ENCODE results near the gene RPS6KA2. TPM values are rescaled to one million over a fixed set of nuclear protein-coding genes. Genes with fewer than 3 reads are reported as not detected.

RPS6KA2 gene
- total RNA-seq, 4 donors from 2014 or later = 43.9 to 161 (median 82.7) TPM

GRCh38 chr6:166412911-166413384 is 214.1 kb downstream of the RPS6KA2 start:
- no peak for TF ChIP-seq CTCF (IDR thresholded peaks at IDR 0.05; ENCODE audit: low read depth)

- no peak for TF ChIP-seq CTCF (IDR thresholded peaks at IDR 0.05; ENCODE audit: low read depth)
These were observed 214.7 kb downstream of the RPS6KA2 start for GRCh38 chr6:166412156-166412910.

- TF ChIP-seq CTCF (IDR thresholded peaks at IDR 0.05; ENCODE audit: low read depth) = no peak
These were observed 215.3 kb downstream of the RPS6KA2 start for GRCh38 chr6:166411721-166412151.

GRCh38 chr6:166411271-166411670 is 215.8 kb downstream of the RPS6KA2 start:
- no peak for TF ChIP-seq CTCF (IDR thresholded peaks at IDR 0.05; ENCODE audit: low read depth)

- no peak for TF ChIP-seq CTCF (IDR thresholded peaks at IDR 0.05; ENCODE audit: low read depth)
These were observed 216.6 kb downstream of the RPS6KA2 start for GRCh38 chr6:166410426-166410935.

- TF ChIP-seq CTCF (IDR thresholded peaks at IDR 0.05; ENCODE audit: low read depth) = no peak
These were observed 217.9 kb downstream of the RPS6KA2 start for GRCh38 chr6:166408936-166409755.

GRCh38 chr6:166406197-166406596 is 220.9 kb downstream of the RPS6KA2 start:
- no peak for TF ChIP-seq CTCF (IDR thresholded peaks at IDR 0.05; ENCODE audit: low read depth)

Data from subcutaneous adipose tissue (tissue), 4 donors.